Adrenal gland (tissue), 12 donors: ENCODE measurements around the gene RNF181. TPM values are rescaled to one million over a fixed set of nuclear protein-coding genes. Genes with fewer than 3 reads are reported as not detected.

Experiments
- DNase-seq, 7 donors: peaks; one replicate each; pipeline ENCODE4 v3.0.0-alpha.2; 2019 to 2020
- H3K27ac ChIP-seq, 5 donors: fragments of 200-600 bp; sonication (generic) in 4 of 5; 1 replicate in 3 of 5; 2 replicates in 2 of 5; pipeline versions ENCODE4 v1.5.1 to v1.8.0; 2016 to 2020; ENCODE audit warnings: mild to moderate bottlenecking in 1 of 5
- H3K27me3 ChIP-seq: fragments of 200-600 bp; 2 replicates; pipeline ENCODE4 v1.8.0; 2021
- H3K36me3 ChIP-seq, 2 donors: fragments of 200-600 bp; replicated peaks in 1 of 2; 1 replicate in 1 of 2; 2 replicates in 1 of 2; pipeline versions ENCODE4 v1.5.1 to v1.8.0; 2018 to 2022
- H3K4me1 ChIP-seq, 2 donors: fragments of 200-600 bp; replicated peaks in 1 of 2; 1 replicate in 1 of 2; 2 replicates in 1 of 2; pipeline versions ENCODE4 v1.5.1 to v1.8.0; 2018 to 2021
- H3K4me3 ChIP-seq, 4 donors: fragments of 200-600 bp; sonication (generic) in 3 of 4; one replicate each; pipeline ENCODE4 v1.5.1; 2016 to 2018
- H3K9me3 ChIP-seq, 3 donors: fragments of 200-600 bp; sonication (generic) in 1 of 3; replicated peaks in 1 of 3; 1 replicate in 2 of 3; 2 replicates in 1 of 3; pipeline versions ENCODE4 v1.5.1 to v1.8.0; 2016 to 2021
- CTCF ChIP-seq, 6 experiments: fragments of 450-650 bp in 4 of 6; fragments of 200-600 bp in 2 of 6; sonication (generic) in 1 of 6; IDR thresholded peaks; 1 replicate in 5 of 6; 2 replicates in 1 of 6; pipeline versions ENCODE4 v1.5.1 to v1.8.0; 2016 to 2021; ENCODE audit warnings: antibody characterized with exemption in 6 of 6, mild to moderate bottlenecking in 2 of 6, moderate library complexity in 1 of 6
- POLR2A ChIP-seq, 2 donors: fragments of 450-650 bp; IDR thresholded peaks; one replicate each; pipeline ENCODE4 v1.6.1; 2017; ENCODE audit warnings: antibody characterized with exemption in 2 of 2, mild to moderate bottlenecking in 2 of 2, moderate library complexity in 1 of 2
- WGBS, 4 donors: extraction: QIAGEN DNeasy Blood & Tissue Kit in 2 of 4; methylation state at CpG; one replicate each; pipeline versions ENCODE4 v1.1.5 to v1.1.7; 2013 to 2017; 5-methylcytosine and 5-hydroxymethylcytosine counted together
- intact Hi-C, 2 donors: fragments of 100-400 bp; cut with DNase I; formaldehyde crosslinking; loops; one replicate each; pipeline versions ENCODE4 v1.14.1 to v1.15.0; 2022 to 2023
- polyA plus RNA-seq, 3 donors: library from polyadenylated mRNA; stranded (reverse); fragments of 200-250 nt in 2 of 3; fragments of 350-450 nt in 1 of 3; fragmentation: Illumina TruSeq in 1 of 3; extraction: RNeasy Lipid Tissue Mini Kit (QIAGEN cat#74804) in 1 of 3; gene quantifications; one replicate each; pipeline ENCODE4 v1.2.3, GENCODE V29; 2013 to 2014
- total RNA-seq, 9 donors: library from RNA; depleted of rRNA in 4 of 9; stranded (reverse); fragments of >200 nt in 4 of 9; fragments of 120-200 nt in 1 of 9; fragmentation: NEBNext Ultra II Directional in 1 of 9; extraction: Animal tissue kit (Norgen Biotek cat#: 25700) in 1 of 9; gene quantifications; one replicate each; pipeline versions ENCODE4 v1.1.0 to v1.2.4, GENCODE V29; 2013 to 2023
- donor health status: healthy with polysubstance abuse.
- donor health status: Bipolar disorder and iron deficiency.
- donor health status: DM: yes; HTN: yes; CAD: no.
- donor health status: DM: no; HTN: no; CAD: no.
- donor health status: DM: no; HTN: no; CAD: no.
- donor health status: DM: yes; HTN: yes; CAD: no.

Gene RNF181
- total and polyA plus RNA-seq, 12 donors: 93.8 to 295 (median 180) TPM

GRCh38 chr2:85621338-85621737, 25.8 kb downstream of the RNF181 start:
- no peak overlapping the region for H3K27ac ChIP-seq
- no peak for DNase-seq
- H3K4me1 ChIP-seq: peaks cover 9 to 15% of the 10 kb centered on the region in 2 donors
- peaks cover 0 to 55% of the 10 kb centered on the region in 2 donors for H3K36me3 ChIP-seq
- no peak overlapping the region for H3K4me3 ChIP-seq
- WGBS, 4 donors: 89 to 100% (median 98%) methylated on average over 1 of the region's 1 CpG
- H3K9me3 ChIP-seq: no peaks in the 10 kb centered on the region
- no peak for TF ChIP-seq CTCF (IDR thresholded peaks at IDR 0.05)
- TF ChIP-seq POLR2A (IDR thresholded peaks at IDR 0.05): no peak
- intact Hi-C loops: no loop called here
- H3K27me3 ChIP-seq: no peaks in the 10 kb centered on the region

- no peak for TF ChIP-seq CTCF (IDR thresholded peaks at IDR 0.05)
- TF ChIP-seq POLR2A (IDR thresholded peaks at IDR 0.05): no peak
- Histone ChIP-seq H3K4me1 (no peaks in the 10 kb centered on the region), H3K27ac (no peak overlapping the region), H3K27me3 (no peaks in the 10 kb centered on the region), H3K9me3 (no peaks in the 10 kb centered on the region), H3K36me3 (peaks cover 0 to 81% of the 10 kb centered on the region in 2 donors), H3K4me3 (no peak overlapping the region)
- DNase-seq: no peak
- intact Hi-C loops: no loop called here
- 90 to 97% (median 94%) methylated on average over 5 of the region's 5 CpGs for WGBS, 4 donors
Observed at GRCh38 chr2:85623991-85624390, 28.4 kb downstream of the RNF181 start.

- H3K36me3 ChIP-seq: peaks cover 0 to 97% of the 10 kb centered on the region in 2 donors
- no peak for DNase-seq
- WGBS, 4 donors: 62 to 84% (median 73%) methylated on average over 2 of the region's 2 CpGs
Observed at GRCh38 chr2:85628658-85629057, 33.1 kb downstream of the RNF181 start.

GRCh38 chr2:85631316-85631715, 35.8 kb downstream of the RNF181 start:
- no peaks in the 10 kb centered on the region for H3K27me3 ChIP-seq
- H3K36me3 ChIP-seq: peaks cover 0 to 91% of the 10 kb centered on the region in 2 donors
- no peak for DNase-seq
- H3K4me1 ChIP-seq: peaks cover 0 to 8% of the 10 kb centered on the region in 2 donors
- intact Hi-C loops: loop anchor here in 1 of 2 donors (10.0 kb wide), 1 partner anchor 183 kb away; no protein-coding TSS in a partner anchor
- 89 to 96% (median 93%) methylated on average over 3 of the region's 3 CpGs for WGBS, 4 donors
- H3K27ac ChIP-seq: no peak overlapping the region
- no peak overlapping the region for H3K4me3 ChIP-seq
- H3K9me3 ChIP-seq: no peaks in the 10 kb centered on the region
- no peak for TF ChIP-seq POLR2A (IDR thresholded peaks at IDR 0.05)
- TF ChIP-seq CTCF (IDR thresholded peaks at IDR 0.05): no peak

More at GRCh38 chr2:85628658-85629057, 33.1 kb downstream of the RNF181 start:
- intact Hi-C loops: no loop called here
- Histone ChIP-seq H3K27me3 (no peaks in the 10 kb centered on the region), H3K9me3 (no peaks in the 10 kb centered on the region), H3K27ac (no peak overlapping the region), H3K4me1 (no peaks in the 10 kb centered on the region), H3K4me3 (no peak overlapping the region)
- TF ChIP-seq POLR2A (IDR thresholded peaks at IDR 0.05) (no peak), CTCF (IDR thresholded peaks at IDR 0.05) (no peak)
